NT2/D1 (cell line): ENCODE data around the gene PACS2.

ENCODE experiments used
- YY1 ChIP-seq: IDR thresholded peaks from 2 replicates; pipeline ENCODE4 v1.6.1; 2011; ENCODE audit not compliant: insufficient read length, insufficient read depth
- ZNF274 ChIP-seq: IDR thresholded peaks from 2 replicates; pipeline ENCODE4 v1.6.1; 2011; ENCODE audit warnings: mild to moderate bottlenecking, low read depth, low read length

DNA sequence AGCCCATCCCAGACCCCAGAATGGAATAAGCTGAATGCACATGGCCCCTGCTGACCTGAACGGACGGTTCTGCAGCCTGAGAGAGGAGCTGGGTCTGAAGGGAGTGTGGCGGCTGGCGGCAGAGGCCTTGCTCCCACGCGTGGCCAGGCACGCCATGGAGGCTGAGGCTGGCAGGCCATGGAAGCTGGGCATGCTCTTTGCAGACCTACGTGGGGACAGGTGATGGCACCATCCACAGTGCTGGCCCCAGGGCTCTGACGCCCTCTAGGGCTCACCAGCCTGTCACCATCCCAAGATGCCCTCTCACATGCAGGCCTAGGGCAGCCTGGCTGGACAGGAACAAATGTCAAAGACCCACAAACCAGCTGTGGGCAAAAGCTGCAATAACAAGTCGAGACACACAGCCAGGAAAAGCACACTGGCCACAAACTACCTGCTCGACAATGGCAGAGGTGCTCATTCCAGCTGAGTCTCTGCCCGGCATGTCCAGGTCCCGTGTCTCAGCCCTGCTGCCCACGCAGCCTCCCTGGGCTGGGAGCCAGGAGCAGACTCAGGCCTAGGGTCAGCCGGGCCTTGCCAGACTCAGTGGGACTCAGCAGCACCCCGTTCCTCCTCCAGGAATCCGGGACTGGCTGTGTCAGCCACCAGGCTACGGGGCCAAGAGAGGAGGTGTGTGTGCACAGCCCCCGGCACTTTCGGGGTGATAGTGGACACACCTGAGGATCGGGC, 46.6 kb upstream of the PACS2 start:
- TF ChIP-seq ZNF274 (no peak), YY1 (no peak)
